A549 treated with Mapracorat at 1 μM for 4 hours (cell line): ENCODE data around the gene MCIDAS. TPM values are rescaled to one million over a fixed set of nuclear protein-coding genes. Genes with fewer than 3 reads are reported as not detected.

Experiments
- total RNA-seq: library from RNA; stranded (reverse); fragments of 200-300 nt; extraction: Qiagen RNA extraction; gene quantifications from 5 replicates; pipeline ENCODE4 v1.2.3, GENCODE V29; 2022

Gene MCIDAS
- total RNA-seq, result 1.6 to 2.2 TPM (median 1.8 TPM) in 5 replicates

GRCh38 chr5:55226934-55227663 is at the start of gene MCIDAS:
Gene MCIDAS (minus strand): TSS chr5:55227315. CDS start chr5:55227138, 177 bp downstream.

GRCh38 chr5:55232985-55233928 is 6.1 kb upstream of the MCIDAS start, which contains the start of gene CCNO:
Gene CCNO (minus strand): TSS chr5:55233608. CDS start chr5:55233523, 85 bp downstream.

GRCh38 chr5:55172937-55173686 is 54.0 kb downstream of the MCIDAS start, which contains the start of gene CDC20B:
Gene CDC20B (minus strand): TSS chr5:55173177. CDS start chr5:55173000, 177 bp downstream.

Other genes with a start within 250 kb of the MCIDAS start
- not detected in 5 replicates for gene ESM1, start 241.7 kb downstream of the MCIDAS start, total RNA-seq
- not detected in 5 replicates for gene GZMK, start 203.1 kb downstream of the MCIDAS start, total RNA-seq
- not detected in 5 replicates for gene GZMA, start 124.7 kb downstream of the MCIDAS start, total RNA-seq
- gene GPX8, start 67.1 kb downstream of the MCIDAS start, total RNA-seq, result 30.9 to 38.0 TPM (median 34.0 TPM) in 5 replicates
- 0.07 to 0.09 TPM (median 0.09 TPM) in 4 of 5 replicates, not detected in the other for gene CDC20B, start 54.1 kb downstream of the MCIDAS start, total RNA-seq
- 5.4 to 8.5 TPM (median 7.4 TPM) in 5 replicates for gene CCNO, start 6.3 kb upstream of the MCIDAS start, total RNA-seq
- gene DHX29, start 80.4 kb upstream of the MCIDAS start, total RNA-seq, result 19.6 to 24.6 TPM (median 22.5 TPM) in 5 replicates
- gene MTREX, start 80.7 kb upstream of the MCIDAS start, total RNA-seq, result 25.4 to 54.0 TPM (median 34.4 TPM) in 5 replicates